Activated naive CD8-positive, alpha-beta T cell (primary cell): ENCODE results near the gene SPP1.
"Not testable (repeated sequence)": the region's sequence is repeated elsewhere in the genome, so short reads cannot be mapped to it uniquely, and the experiment has no call there.

Experiments used
- H3K27ac Mint-ChIP-seq: one replicate; pipeline ENCODE4 v1.8.0; 2021; ENCODE audit warnings: mixed read lengths
- H3K27me3 Mint-ChIP-seq: one replicate; pipeline ENCODE4 v1.8.0; 2021; ENCODE audit warnings: mixed read lengths
- H3K36me3 Mint-ChIP-seq: one replicate; pipeline ENCODE4 v1.8.0; 2021; ENCODE audit warnings: mixed read lengths
- H3K4me1 Mint-ChIP-seq: one replicate; pipeline ENCODE4 v1.8.0; 2021; ENCODE audit warnings: low read depth, mixed read lengths
- H3K4me3 Mint-ChIP-seq: one replicate; pipeline ENCODE4 v1.8.0; 2021; ENCODE audit warnings: mild to moderate bottlenecking, mixed read lengths
- H3K9me3 Mint-ChIP-seq: one replicate; pipeline ENCODE4 v1.8.0; 2021; ENCODE audit warnings: low read depth, mixed read lengths

Gene SPP1

GRCh38 chr4:87975466-87975865 lies at the start of gene SPP1:
SPP1 (plus strand) TSS chr4:87975714; CDS start chr4:87976896, 1,182 bp downstream.
- no peak within 1 kb of the TSS for H3K4me3 Mint-ChIP-seq
- no peaks in the 10 kb centered on the region for H3K9me3 Mint-ChIP-seq
- H3K27me3 Mint-ChIP-seq, result peaks cover 26% of the 10 kb centered on the region
- no peaks in the 10 kb centered on the region for H3K36me3 Mint-ChIP-seq
- peaks cover 12% of the 10 kb centered on the region for H3K4me1 Mint-ChIP-seq
- no peak within 1 kb of the TSS for H3K27ac Mint-ChIP-seq

- no peaks in the 10 kb centered on the region for H3K4me1 Mint-ChIP-seq
- H3K9me3 Mint-ChIP-seq, result no peaks in the 10 kb centered on the region
- peaks cover 6% of the 10 kb centered on the region for H3K27me3 Mint-ChIP-seq
- H3K36me3 Mint-ChIP-seq, result no peaks in the 10 kb centered on the region
- H3K4me3 Mint-ChIP-seq, result no peak overlapping the region
- no peak overlapping the region for H3K27ac Mint-ChIP-seq
Measured at GRCh38 chr4:87926554-87927098, 48.9 kb upstream of the SPP1 start.

GRCh38 chr4:87930629-87931028 lies 44.9 kb upstream of the SPP1 start:
- Mint-ChIP-seq H3K4me3 (no peak overlapping the region), H3K27me3 (peaks cover 8% of the 10 kb centered on the region), H3K4me1 (no peaks in the 10 kb centered on the region), H3K36me3 (no peaks in the 10 kb centered on the region), H3K9me3 (peaks cover 4% of the 10 kb centered on the region), H3K27ac (no peak overlapping the region)

GRCh38 chr4:87931932-87932331 lies 43.6 kb upstream of the SPP1 start:
- Mint-ChIP-seq H3K27ac (no peak overlapping the region), H3K4me1 (no peaks in the 10 kb centered on the region), H3K27me3 (peaks cover 8% of the 10 kb centered on the region), H3K36me3 (no peaks in the 10 kb centered on the region), H3K9me3 (peaks cover 4% of the 10 kb centered on the region), H3K4me3 (no peak overlapping the region)

GRCh38 chr4:87932718-87933141 lies 42.8 kb upstream of the SPP1 start:
- Mint-ChIP-seq H3K27ac (no peak overlapping the region), H3K27me3 (peaks cover 6% of the 10 kb centered on the region), H3K36me3 (no peaks in the 10 kb centered on the region), H3K4me1 (no peaks in the 10 kb centered on the region), H3K9me3 (peaks cover 4% of the 10 kb centered on the region), H3K4me3 (no peak overlapping the region)

GRCh38 chr4:87933337-87933736 lies 42.2 kb upstream of the SPP1 start:
- H3K4me3 Mint-ChIP-seq, result no peak overlapping the region
- peaks cover 4% of the 10 kb centered on the region for H3K9me3 Mint-ChIP-seq
- H3K27ac Mint-ChIP-seq, result no peak overlapping the region
- H3K27me3 Mint-ChIP-seq, result peaks cover 6% of the 10 kb centered on the region
- no peaks in the 10 kb centered on the region for H3K36me3 Mint-ChIP-seq
- H3K4me1 Mint-ChIP-seq, result no peaks in the 10 kb centered on the region

GRCh38 chr4:87934157-87934704 lies 41.3 kb upstream of the SPP1 start:
- H3K27ac Mint-ChIP-seq, result no peak overlapping the region
- H3K9me3 Mint-ChIP-seq, result peaks cover 4% of the 10 kb centered on the region
- no peak overlapping the region for H3K4me3 Mint-ChIP-seq
- H3K4me1 Mint-ChIP-seq, result no peaks in the 10 kb centered on the region
- H3K36me3 Mint-ChIP-seq, result no peaks in the 10 kb centered on the region
- H3K27me3 Mint-ChIP-seq, result peaks cover 3% of the 10 kb centered on the region

GRCh38 chr4:87934973-87935372 lies 40.5 kb upstream of the SPP1 start:
- Mint-ChIP-seq H3K4me1 (no peaks in the 10 kb centered on the region), H3K27me3 (peaks cover 3% of the 10 kb centered on the region), H3K36me3 (no peaks in the 10 kb centered on the region), H3K4me3 (no peak overlapping the region), H3K27ac (no peak overlapping the region), H3K9me3 (peaks cover 4% of the 10 kb centered on the region)

GRCh38 chr4:87935954-87936353 lies 39.6 kb upstream of the SPP1 start:
- not testable (repeated sequence) for H3K9me3 Mint-ChIP-seq, H3K4me3 Mint-ChIP-seq, H3K36me3 Mint-ChIP-seq, H3K27ac Mint-ChIP-seq, H3K27me3 Mint-ChIP-seq, H3K4me1 Mint-ChIP-seq

DNA sequence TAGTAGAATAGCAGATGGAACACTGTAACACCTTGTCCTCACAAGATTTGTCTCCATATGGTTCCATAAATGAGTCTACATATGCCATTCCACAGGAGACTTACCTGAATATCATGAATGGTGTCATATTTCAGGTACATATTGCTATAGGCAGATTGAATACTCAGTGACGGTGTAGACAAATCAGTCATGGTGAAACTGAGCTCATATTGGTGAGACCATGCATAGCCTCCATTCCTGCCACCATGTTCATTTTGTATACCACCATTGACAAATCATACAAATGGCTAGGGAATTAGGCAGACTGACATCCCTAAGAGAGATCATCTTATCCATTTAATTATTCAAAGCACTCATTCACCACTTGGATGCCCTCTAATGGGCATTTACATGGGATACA lies 38.0 kb upstream of the SPP1 start:
- H3K36me3 Mint-ChIP-seq, result no peaks in the 10 kb centered on the region
- no peaks in the 10 kb centered on the region for H3K4me1 Mint-ChIP-seq
- peaks cover 3% of the 10 kb centered on the region for H3K27me3 Mint-ChIP-seq
- no peaks in the 10 kb centered on the region for H3K9me3 Mint-ChIP-seq
- H3K4me3 Mint-ChIP-seq, result no peak overlapping the region
- no peak overlapping the region for H3K27ac Mint-ChIP-seq

DNA sequence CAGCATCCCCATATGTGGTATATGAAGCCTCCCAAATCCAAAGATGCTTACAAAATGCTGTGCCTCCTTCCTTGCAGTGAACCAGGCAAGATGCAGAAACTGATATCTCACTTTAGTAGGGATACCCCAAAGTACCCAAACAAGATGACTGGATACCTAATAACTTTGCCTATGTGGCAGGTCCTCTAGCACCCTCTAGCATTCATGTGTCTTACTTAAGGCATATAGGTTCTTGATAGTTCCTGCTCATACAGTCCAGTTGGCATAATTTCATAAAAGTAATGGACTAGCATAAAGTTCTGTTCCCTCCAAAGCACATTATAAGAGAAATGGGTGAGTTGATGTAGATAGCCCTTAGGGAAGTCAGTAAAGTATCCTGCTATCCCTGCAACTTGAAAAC lies 36.8 kb upstream of the SPP1 start:
- H3K9me3 Mint-ChIP-seq, result no peaks in the 10 kb centered on the region
- H3K36me3 Mint-ChIP-seq, result no peaks in the 10 kb centered on the region
- no peaks in the 10 kb centered on the region for H3K27me3 Mint-ChIP-seq
- H3K4me1 Mint-ChIP-seq, result no peaks in the 10 kb centered on the region
- no peak overlapping the region for H3K27ac Mint-ChIP-seq
- no peak overlapping the region for H3K4me3 Mint-ChIP-seq

- Mint-ChIP-seq H3K27ac (no peak overlapping the region), H3K4me3 (no peak overlapping the region), H3K4me1 (no peaks in the 10 kb centered on the region), H3K36me3 (no peaks in the 10 kb centered on the region), H3K9me3 (no peaks in the 10 kb centered on the region), H3K27me3 (no peaks in the 10 kb centered on the region)
Measured at GRCh38 chr4:87939978-87940690, 35.4 kb upstream of the SPP1 start.

- H3K4me3 Mint-ChIP-seq, H3K4me1 Mint-ChIP-seq, H3K36me3 Mint-ChIP-seq, H3K27ac Mint-ChIP-seq, H3K27me3 Mint-ChIP-seq, H3K9me3 Mint-ChIP-seq: not testable (repeated sequence)
Measured at GRCh38 chr4:87940809-87941208, 34.7 kb upstream of the SPP1 start.

DNA sequence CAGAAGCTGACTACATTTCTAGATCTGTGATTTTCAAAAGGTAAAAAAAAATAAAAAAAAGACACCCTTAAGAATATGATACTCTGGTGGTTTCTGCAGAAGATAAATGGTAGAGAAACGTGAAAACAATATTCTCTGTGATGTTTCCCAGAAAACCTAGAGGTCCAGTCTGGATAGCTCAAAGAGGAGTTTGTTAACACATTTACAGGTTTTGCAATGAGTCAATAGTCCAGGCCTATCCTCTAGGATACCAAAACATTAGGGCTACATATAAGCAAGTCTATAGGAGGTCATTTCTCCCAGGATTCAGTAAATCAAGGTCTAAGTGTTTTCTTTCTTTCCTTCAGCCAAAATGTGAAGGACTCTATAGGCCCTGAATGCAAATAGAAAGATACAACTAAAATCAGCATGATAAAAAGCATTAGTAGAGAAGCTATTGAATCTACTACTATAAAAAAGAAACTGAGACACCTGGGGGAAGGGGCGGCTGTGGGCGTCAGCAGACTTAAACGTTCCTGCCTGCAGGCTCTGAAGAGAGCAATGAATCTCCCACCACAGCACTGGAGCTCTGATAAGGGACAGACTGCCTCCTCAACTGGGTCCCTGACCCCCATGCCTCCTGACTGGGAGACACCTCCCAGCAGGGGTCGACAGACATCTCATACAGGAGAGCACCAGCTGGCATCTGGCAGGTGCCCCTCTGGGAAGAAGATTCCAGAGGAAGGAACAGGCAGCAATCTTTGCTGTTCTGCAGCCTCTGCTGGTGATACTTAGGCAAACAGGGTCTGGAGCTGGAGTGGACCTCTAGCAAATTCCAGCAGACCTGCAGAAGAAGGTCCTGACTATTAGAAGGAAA lies 33.7 kb upstream of the SPP1 start:
- no peak overlapping the region for H3K27ac Mint-ChIP-seq

GRCh38 chr4:87943660-87944149 lies 31.8 kb upstream of the SPP1 start:
- Mint-ChIP-seq H3K36me3 (no peaks in the 10 kb centered on the region), H3K27ac (no peak overlapping the region), H3K27me3 (peaks cover 6% of the 10 kb centered on the region), H3K4me1 (no peaks in the 10 kb centered on the region), H3K9me3 (no peaks in the 10 kb centered on the region), H3K4me3 (no peak overlapping the region)

More for the DNA sequence above, 33.7 kb upstream of the SPP1 start:
- Mint-ChIP-seq H3K27me3 (no peaks in the 10 kb centered on the region), H3K36me3 (no peaks in the 10 kb centered on the region), H3K4me3 (no peak overlapping the region), H3K9me3 (no peaks in the 10 kb centered on the region), H3K4me1 (no peaks in the 10 kb centered on the region)
